Peyer's patch (tissue), 4 donors: ENCODE data around the gene ZNF215.

Experiments used
- CTCF ChIP-seq, 6 experiments: fragments of 450-650 bp in 4 of 6; fragments of 200-600 bp in 2 of 6; sonication (generic) in 1 of 6; IDR thresholded peaks; one replicate each; pipeline ENCODE4 v1.5.1; 2017 to 2019; ENCODE audit warnings: antibody characterized with exemption in 6 of 6, mild to moderate bottlenecking in 3 of 6, moderate library complexity in 1 of 6
- POLR2A ChIP-seq, 2 donors: fragments of 450-650 bp; IDR thresholded peaks; one replicate each; pipeline ENCODE4 v1.5.1; 2017; ENCODE audit warnings: antibody characterized with exemption in 2 of 2, mild to moderate bottlenecking in 2 of 2, moderate library complexity in 2 of 2

GRCh38 chr11:6932145-6932544, 5.9 kb downstream of the ZNF215 start:
- TF ChIP-seq CTCF (IDR thresholded peaks at IDR 0.05) (no peak), POLR2A (IDR thresholded peaks at IDR 0.05) (no peak)
